Inflammatory macrophage (primary cell): ENCODE results near the gene CACHD1.

Experiments
- DNase-seq, 2 donors: peaks; one replicate each; pipeline ENCODE4 v3.0.0-alpha.2; 2020 to 2022

The CACHD1 gene

DNA sequence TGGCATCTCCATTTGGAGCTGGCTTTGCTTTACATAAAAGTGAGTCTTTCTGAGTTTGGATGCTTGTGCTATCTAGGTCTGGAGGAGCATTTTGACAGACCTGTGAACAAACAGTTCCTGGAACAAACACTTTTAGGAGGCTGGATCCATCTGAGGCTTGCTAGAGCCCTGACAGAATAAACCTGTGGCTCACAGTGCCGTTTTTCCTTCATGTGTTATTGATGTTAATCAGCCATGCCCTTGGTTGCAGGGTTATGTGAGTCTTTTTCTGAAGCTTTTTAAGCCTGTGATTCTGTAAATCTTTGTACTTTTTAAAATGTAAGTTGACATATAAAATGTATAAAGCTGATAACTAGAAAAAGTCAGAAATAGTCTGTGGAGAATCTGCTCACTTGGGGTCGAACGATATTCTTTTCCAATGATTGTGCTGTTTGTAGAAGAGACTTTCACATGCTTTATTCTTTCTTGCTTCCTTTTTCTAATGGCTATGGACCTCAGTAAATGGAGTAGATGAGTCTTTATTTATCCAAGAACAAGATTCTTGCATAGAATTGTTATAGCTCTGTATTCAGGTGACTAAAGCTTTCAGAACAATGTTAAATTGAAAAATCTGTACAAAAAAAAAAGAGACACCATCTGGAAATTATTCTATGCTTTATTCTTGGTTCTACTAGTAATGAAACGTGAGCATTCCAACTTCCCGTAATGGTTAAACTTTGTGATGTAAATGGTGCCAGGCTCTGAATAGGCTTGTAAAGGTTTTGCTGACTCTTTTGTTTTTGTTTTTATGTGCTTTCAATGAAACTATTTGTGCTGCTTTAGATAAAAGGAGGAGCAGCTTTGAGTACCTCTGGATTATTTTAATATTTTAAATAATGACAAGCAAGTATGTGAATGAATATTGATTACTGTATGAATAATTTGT is 53.7 kb downstream of the CACHD1 start:
- DNase-seq: no peak

- DNase-seq: no peak
Measured at GRCh38 chr1:64524614-64525013, 54.7 kb downstream of the CACHD1 start.

DNA sequence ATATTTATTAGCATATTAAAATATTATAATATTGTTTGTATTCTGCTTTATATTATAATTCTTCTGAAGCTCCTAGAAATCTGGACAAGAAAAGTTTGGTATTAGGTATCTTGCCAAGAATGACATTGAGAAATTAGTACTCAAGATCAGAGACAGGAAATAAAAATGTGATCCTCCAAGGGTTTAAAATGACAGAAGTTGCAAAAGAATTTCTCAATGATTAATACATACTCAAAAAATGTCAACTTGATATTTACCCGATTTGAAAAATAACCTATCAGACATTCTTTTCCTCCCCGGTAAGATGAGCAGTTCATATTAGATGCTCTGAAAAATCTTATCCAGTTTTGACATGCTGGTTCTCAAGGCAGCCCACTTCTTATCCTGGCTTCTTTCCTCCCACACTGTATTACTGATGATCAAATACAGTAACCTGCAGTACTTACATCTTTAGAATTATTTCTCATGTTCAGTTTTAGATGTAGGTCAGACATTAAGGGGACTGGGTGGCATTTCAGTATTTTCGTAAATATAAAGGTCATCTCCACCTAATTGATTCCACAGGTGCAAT is 55.3 kb downstream of the CACHD1 start:
- no peak for DNase-seq

GRCh38 chr1:64526312-64526711 is 56.4 kb downstream of the CACHD1 start:
- no peak for DNase-seq

DNA sequence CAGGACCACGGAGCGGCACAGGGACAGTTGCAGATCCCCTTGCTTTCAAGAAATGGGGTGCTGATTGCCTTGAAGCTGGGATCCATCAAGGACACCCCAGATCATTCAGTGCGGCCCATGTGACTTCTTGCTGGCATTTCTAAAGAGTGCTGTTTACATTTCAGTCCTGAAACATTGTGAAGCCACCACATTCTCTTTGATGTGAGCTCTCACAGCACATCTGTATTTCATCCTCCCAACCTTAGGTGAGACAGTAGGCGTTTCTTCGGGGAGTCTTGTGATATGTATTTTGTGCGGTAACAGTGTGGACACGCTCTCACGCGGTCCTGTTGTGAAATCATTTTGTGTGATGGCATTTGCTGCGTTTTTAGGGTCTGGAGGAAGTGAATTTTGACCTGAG is 57.2 kb downstream of the CACHD1 start:
- no peak for DNase-seq

GRCh38 chr1:64527786-64528185 is 57.9 kb downstream of the CACHD1 start:
- DNase-seq: no peak

- no peak for DNase-seq
Measured at GRCh38 chr1:64530969-64531692, 61.2 kb downstream of the CACHD1 start.

DNA sequence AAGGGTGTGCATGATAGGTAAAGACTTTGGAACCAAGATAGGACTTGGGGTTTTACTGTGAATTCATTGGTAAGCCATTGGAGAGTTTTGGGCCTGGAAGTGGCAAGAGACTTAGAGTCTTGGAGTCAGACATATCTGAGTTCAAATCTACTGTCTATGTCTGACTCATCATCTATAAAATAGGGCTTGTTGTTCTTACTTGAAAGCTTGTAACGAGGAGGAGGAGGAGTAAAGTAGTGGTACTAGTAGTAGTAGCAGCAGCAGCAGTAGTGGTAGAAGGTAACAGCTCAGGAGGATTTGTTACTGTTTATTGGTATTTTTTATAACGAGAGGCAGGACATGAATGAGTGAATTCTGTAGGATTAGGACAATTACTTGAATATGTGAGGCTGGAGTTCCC is 62.7 kb downstream of the CACHD1 start:
- no peak for DNase-seq

- no peak for DNase-seq
Measured at GRCh38 chr1:64535938-64536835, 66.3 kb downstream of the CACHD1 start.

GRCh38 chr1:64536836-64537490 is 67.0 kb downstream of the CACHD1 start:
- DNase-seq: no peak

GRCh38 chr1:64537942-64538341 is 68.0 kb downstream of the CACHD1 start:
- no peak for DNase-seq

DNA sequence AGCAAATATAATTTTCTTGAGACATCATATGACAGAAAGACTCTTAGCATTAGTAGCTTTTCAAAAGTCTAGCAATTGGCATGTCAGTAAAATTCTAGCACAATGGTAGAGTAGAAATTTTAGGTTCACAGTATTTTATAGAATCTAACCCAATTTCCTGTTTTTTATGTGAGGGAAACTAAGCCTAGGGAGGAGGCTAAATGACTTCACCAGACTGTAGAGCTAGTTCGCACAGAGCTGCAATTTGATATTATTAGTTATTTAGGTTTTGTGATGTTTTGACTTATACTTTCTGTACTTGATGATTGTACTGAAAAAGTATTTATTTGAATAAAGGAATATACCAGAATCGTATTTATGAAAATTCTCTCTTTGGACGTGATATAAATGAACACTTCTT is 68.5 kb downstream of the CACHD1 start:
- no peak for DNase-seq

- no peak for DNase-seq
Measured at GRCh38 chr1:64539289-64539688, 69.4 kb downstream of the CACHD1 start.

DNA sequence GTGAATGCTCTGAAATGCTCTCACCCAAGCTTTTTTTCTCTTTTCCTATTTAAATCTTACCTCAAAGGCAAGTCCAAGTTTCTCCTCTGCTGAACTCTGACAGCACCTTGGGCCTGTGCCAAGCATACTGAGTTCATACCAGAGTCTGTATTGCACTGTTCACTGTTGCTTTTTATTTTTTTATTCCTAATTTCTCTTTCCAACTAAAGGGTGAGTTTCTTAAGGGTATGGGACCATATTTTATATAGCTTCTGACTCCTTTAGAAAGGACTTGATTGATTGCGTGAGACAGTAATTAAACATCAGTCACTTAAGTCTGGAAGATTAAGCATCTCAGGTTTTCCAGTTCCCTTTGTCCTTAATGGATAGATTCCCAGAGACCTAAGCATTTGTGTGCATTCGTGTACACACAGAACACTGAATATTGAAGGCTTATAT is 69.9 kb downstream of the CACHD1 start:
- no peak for DNase-seq

DNA sequence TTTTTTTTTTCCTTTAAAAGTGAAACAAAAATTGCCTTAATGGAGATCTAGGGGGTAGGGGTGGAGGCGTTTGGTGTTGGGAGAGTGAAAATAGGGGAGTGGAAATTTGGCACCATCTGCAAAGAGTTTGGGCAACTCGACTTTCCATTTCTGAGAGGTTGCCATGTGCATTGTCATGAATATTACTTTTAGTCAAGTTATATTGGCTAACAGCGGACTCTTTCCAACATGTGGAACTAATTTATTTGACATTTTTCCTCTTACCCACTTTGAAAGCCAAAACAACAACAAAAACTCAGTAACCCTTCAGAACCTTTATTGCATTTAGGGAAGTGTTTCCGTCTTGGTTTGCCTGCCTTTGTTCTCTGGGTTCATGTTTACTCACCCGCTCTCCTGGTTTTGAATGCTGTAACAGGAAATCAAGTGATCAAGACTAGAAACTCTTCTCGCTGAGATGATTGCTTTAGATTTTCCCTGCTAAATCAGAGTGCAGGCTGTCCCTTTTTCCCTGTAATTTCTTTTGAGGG is 70.4 kb downstream of the CACHD1 start:
- peak in 1 of 2 donors; percentile 3 for DNase-seq

- DNase-seq: no peak
Measured at GRCh38 chr1:64542118-64542517, 72.2 kb downstream of the CACHD1 start.

GRCh38 chr1:64543831-64544230 is 73.9 kb downstream of the CACHD1 start:
- DNase-seq: no peak

GRCh38 chr1:64545118-64545843 is 75.4 kb downstream of the CACHD1 start:
- DNase-seq: no peak

GRCh38 chr1:64546013-64546412 is 76.1 kb downstream of the CACHD1 start:
- DNase-seq: no peak

DNA sequence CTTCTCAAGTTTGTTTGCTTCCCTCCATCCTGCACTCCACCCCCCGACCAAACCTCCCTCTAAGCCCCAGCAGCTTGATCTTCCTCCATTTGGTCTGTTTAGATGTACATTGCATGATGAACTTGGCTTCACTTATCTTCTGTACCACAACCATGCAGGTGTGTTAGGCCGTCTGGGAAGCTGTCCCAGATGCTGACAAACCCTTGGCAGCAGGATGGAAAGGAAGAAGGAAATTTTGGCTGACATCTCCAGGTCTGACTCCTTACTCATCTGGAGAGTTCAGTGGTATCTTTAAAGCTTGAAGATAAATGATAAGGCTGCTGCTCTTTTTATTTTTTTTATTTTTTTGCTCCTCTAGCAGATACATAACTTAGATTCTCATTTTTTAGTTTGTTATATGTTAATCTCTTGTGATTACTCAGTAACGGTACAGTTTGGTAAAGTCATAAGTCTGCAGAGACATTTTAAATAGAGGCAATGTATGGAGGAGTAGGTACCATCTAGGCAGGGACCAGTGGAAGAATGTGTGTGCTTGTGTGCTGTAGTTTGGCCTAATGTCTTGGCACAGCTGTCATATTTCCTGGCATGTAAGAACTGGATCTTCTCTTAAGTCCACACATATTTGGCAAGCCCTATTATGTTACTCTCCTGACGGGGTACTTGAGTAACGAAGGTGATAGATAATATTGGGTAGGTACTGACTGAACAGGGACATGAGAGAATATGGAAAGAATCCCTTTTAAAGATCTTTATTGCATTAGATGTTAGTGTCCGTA is 79.7 kb downstream of the CACHD1 start:
- DNase-seq: no peak
